Brain microvascular endothelial cell (primary cell): ENCODE measurements around the gene FAAP20.
A peak's percentile ranks its signal among the peaks of the same experiment; 100 is the strongest.

Source experiments
- DNase-seq: peaks from one replicate; pipeline ENCODE4 v3.0.0-alpha.2; 2020
- H3K27ac ChIP-seq: fragments of 250-450 bp; sonication (Bioruptor Pico); 2 replicates; pipeline ENCODE4 v1.5.1; 2020; ENCODE audit warnings: mild to moderate bottlenecking, moderate library complexity
- H3K27me3 ChIP-seq: fragments of 250-450 bp; sonication (Bioruptor Pico); replicated peaks from 2 replicates; pipeline ENCODE4 v1.5.1; 2020; ENCODE audit warnings: mild to moderate bottlenecking
- H3K36me3 ChIP-seq: fragments of 250-450 bp; sonication (Bioruptor Pico); replicated peaks from 2 replicates; pipeline ENCODE4 v1.5.1; 2020; ENCODE audit warnings: mild to moderate bottlenecking
- H3K4me3 ChIP-seq: 2 replicates; pipeline ENCODE4 v1.5.1; 2011; ENCODE audit warnings: low read depth, mild to moderate bottlenecking, control low read depth, low read length, moderate library complexity
- in situ Hi-C: cut with HindIII; loops from 2 replicates; pipeline ENCODE4 v1.10.0; 2017; ENCODE audit warnings: low sequenced_read_pairs, low pct_ligation_motif_present
- TF ChIP-seq, protein P1 (sequence below): IDR thresholded peaks from 2 replicates; pipeline ENCODE4 v1.5.1; 2011; ENCODE audit warnings: low read depth, mild to moderate bottlenecking, moderate library complexity, low read length, control low read depth, inconsistent platforms; ENCODE audit errors: missing control alignments

The FAAP20 gene

DNA sequence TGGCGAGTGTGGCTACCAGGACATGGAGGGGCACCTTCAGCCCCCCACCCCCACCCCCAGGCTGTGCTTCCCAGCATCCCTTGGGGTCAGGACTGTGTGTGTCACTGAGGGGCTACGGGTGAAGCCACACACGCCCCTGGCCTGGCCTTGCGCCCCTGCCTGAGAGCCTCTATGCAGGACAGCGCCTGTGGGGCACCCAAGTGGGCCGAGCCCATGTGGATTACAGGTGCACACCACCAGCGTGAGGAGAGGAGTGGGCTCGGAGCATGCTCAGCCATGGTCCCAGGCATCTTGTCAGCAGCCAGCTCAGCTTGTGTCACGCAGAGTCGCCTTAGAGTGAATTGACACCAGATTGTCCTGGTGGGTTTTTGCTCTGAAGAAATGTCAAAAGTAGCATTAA is 27.9 kb downstream of the FAAP20 start:
- no peaks in the 10 kb centered on the region for H3K27me3 ChIP-seq
- in situ Hi-C loops = no loop called here
- no peak overlapping the region for H3K4me3 ChIP-seq
- H3K27ac ChIP-seq = no peak overlapping the region
- no peak for DNase-seq
- TF ChIP-seq, protein P1, sequence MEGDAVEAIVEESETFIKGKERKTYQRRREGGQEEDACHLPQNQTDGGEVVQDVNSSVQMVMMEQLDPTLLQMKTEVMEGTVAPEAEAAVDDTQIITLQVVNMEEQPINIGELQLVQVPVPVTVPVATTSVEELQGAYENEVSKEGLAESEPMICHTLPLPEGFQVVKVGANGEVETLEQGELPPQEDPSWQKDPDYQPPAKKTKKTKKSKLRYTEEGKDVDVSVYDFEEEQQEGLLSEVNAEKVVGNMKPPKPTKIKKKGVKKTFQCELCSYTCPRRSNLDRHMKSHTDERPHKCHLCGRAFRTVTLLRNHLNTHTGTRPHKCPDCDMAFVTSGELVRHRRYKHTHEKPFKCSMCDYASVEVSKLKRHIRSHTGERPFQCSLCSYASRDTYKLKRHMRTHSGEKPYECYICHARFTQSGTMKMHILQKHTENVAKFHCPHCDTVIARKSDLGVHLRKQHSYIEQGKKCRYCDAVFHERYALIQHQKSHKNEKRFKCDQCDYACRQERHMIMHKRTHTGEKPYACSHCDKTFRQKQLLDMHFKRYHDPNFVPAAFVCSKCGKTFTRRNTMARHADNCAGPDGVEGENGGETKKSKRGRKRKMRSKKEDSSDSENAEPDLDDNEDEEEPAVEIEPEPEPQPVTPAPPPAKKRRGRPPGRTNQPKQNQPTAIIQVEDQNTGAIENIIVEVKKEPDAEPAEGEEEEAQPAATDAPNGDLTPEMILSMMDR = no peak
- H3K36me3 ChIP-seq = no peaks in the 10 kb centered on the region

DNA sequence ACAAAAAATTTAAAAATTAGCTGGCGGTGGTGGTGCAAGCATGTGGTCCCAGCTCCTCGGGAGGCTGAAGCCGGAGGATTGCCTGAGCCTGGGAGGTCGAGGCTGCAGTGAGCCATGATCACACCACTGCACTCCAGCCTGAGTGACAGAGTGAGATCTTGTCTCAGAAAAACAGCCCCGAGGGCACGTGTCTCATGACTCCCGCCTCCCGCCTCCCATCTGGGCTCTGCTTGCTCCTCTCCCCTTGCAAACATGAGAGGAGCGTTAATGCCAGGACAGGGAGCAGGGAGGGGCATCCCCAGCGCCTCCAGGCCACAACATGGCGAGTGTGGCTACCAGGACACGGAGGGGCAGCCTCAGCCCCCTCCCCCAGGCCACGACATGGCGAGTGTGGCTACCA is 28.3 kb downstream of the FAAP20 start:
- no peaks in the 10 kb centered on the region for H3K36me3 ChIP-seq
- no peak overlapping the region for H3K27ac ChIP-seq
- H3K4me3 ChIP-seq = no peak overlapping the region
- TF ChIP-seq, protein P1 = no peak
- in situ Hi-C loops = no loop called here
- DNase-seq = no peak
- no peaks in the 10 kb centered on the region for H3K27me3 ChIP-seq

DNA sequence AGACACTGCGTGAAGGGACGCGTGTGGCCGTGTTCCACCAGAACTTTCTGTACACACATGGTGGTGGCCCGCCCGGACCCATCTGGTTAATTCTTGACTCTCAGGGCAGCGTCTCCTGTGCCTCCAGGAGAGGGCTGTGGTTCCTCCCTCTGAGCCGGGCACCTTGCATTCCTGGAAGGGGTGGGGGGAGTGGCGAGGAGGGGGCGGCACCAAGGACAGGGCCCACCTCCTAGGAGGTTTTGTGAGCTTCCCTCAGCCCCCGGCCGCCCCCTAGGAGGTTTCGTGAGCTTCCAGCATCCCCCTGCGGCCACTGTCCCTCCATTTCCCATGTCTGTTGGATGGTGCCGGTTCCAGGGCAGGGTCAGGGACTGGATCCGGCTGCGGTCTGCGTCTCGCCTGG is 28.9 kb downstream of the FAAP20 start:
- in situ Hi-C loops = no loop called here
- no peak for DNase-seq
- TF ChIP-seq, protein P1 = no peak
- Histone ChIP-seq H3K27ac (no peak overlapping the region), H3K36me3 (no peaks in the 10 kb centered on the region), H3K27me3 (no peaks in the 10 kb centered on the region), H3K4me3 (no peak overlapping the region)

DNA sequence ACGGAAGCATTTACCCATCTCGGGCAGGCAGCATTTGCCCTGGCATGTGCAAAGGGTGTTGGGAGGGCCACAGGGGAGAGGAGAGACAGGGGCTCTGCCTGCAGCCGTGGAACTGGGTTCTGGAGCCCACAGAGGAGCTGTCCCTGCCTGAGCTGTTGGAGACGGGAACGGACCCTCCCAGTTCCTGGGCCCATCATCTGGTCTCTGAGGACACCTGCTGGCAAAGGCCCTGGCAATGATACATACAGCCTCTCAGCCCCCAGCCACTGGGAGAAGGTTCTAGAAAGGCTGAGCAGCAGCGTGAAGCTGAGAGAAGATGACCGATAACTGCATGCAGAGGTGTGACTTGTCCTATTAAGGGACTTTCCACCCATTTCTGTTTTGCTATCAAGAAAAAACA is 31.4 kb downstream of the FAAP20 start:
- no peak overlapping the region for H3K4me3 ChIP-seq
- no peak overlapping the region for H3K27ac ChIP-seq
- H3K36me3 ChIP-seq = no peaks in the 10 kb centered on the region
- in situ Hi-C loops = no loop called here
- TF ChIP-seq, protein P1 = peak; percentile 32
- H3K27me3 ChIP-seq = no peaks in the 10 kb centered on the region
- DNase-seq = no peak

DNA sequence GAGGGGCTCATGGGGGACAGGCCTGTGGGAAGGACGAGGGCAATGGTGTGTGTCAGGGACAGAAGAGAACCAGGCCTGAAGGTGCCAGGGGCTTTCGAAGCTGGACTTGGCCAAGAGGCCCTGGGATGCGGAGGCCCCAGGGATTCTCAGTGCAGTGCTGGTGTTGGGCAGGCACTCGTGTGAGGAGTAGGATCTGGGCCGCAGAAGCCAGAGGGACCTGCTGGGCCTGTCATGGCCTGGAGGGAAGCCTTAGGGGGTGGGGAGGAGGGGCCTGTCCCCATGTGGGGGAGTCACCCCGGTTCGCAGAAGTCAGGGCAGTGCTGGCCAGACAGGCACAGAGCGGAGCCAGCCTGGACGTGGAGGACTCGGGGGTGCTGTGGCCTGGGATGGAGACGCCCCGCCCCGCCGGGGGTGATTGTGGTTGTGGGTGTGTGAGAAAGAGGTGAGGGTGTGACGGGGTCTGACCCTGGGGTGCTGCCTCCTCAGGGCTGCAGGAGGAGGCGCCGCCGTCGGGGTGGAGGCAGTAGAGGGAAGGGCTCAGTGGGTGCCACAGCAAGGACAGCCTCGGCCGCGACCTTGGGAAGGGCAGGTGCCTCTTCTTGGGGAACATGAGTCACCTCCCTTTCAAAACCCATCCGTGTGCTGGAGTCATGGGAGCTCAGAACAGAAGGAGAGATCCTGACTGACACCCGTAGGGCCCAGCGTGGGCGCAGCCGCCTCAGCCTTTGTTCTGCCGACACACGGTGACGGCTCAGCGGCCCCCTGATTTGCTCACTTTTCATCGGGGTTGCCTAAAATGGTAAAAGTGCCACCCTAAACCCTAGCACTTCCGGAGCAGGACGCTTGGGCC is 33.9 kb downstream of the FAAP20 start:
- no peaks in the 10 kb centered on the region for H3K36me3 ChIP-seq
- TF ChIP-seq, protein P1 = no peak
- no peak for DNase-seq
- no peak overlapping the region for H3K4me3 ChIP-seq
- in situ Hi-C loops = no loop called here
- no peak overlapping the region for H3K27ac ChIP-seq
- no peaks in the 10 kb centered on the region for H3K27me3 ChIP-seq

DNA sequence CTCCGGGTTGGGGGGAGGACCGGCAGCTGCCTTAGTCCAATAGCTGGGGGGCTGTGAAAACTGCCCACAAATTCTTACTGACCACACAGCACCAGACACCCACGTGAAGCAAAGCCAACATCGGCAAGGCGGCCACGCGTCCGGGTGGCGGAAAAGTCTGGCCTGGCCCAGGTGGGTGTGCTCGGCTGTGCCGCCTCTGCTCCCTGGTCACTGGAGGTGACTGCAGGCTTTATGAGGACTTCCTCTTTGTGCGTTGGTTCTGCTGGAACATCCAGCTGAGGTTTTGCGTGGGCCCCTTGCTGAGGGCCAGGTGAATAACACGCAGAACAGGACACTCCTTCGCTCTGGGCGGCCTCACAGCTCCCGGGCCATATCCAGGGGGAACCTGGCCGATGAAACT is 35.4 kb downstream of the FAAP20 start:
- DNase-seq = no peak
- no peak overlapping the region for H3K4me3 ChIP-seq
- TF ChIP-seq, protein P1 = no peak
- H3K36me3 ChIP-seq = no peaks in the 10 kb centered on the region
- H3K27ac ChIP-seq = no peak overlapping the region
- no peaks in the 10 kb centered on the region for H3K27me3 ChIP-seq
- in situ Hi-C loops = no loop called here
